ENCODE measurements around the gene ITPR1. TPM values are rescaled to one million over a fixed set of nuclear protein-coding genes. Genes with fewer than 3 reads are reported as not detected.

The ITPR1 gene
- polyA plus RNA-seq, 1 of the 3 experiments (the other 2 are of a cell fraction), result 5.9 TPM

- TF ChIP-seq TCF12 (IDR thresholded peaks at IDR 0.05), result no peak; the same call in 1 of the 2 replicates
- TF ChIP-seq REST (IDR thresholded peaks at IDR 0.05; ENCODE audit: low read depth, low read length), result peak; percentile 81
- no peak for TF ChIP-seq TEAD4 (IDR thresholded peaks at IDR 0.05; ENCODE audit: borderline replicate concordance, insufficient read depth)
- no peak for TF ChIP-seq CTCF (IDR thresholded peaks at IDR 0.05)
- no peak for TF ChIP-seq ELF1 (IDR thresholded peaks at IDR 0.05)
- TF ChIP-seq GABPA (IDR thresholded peaks at IDR 0.05; ENCODE audit: low read depth), result peak; percentile 15; the same call in 1 of the 2 replicates
- no peak for TF ChIP-seq GATA2 (CRISPR knock-in tag; IDR thresholded peaks at IDR 0.05)
Measured at GRCh38 chr3:4493014-4493940, at the start of gene ITPR1 (continued).

GRCh38 chr3:4447295-4447999, 45.7 kb upstream of the ITPR1 start:
- WGBS (ENCODE audit: low lambda C conversion rate), result 88% methylated on average over 3 of the region's 3 CpGs
- ChIA-PET POLR2A (interaction anchor here (0.5 kb wide), 1 partner anchor 96 kb away, joined by 3 read pairs; no protein-coding TSS in a partner anchor), CTCF (interaction anchor here (1.0 kb wide), 2 partner anchors 27 to 97 kb away, joined by 3 to 6 read pairs; no protein-coding TSS in a partner anchor)
- Histone ChIP-seq H3K4me2 (no peak overlapping the region), H2AFZ (ENCODE audit: low read depth) (no peak overlapping the region), H3K4me3 (ENCODE audit: low read depth in 2 of 2, low read length in 1 of 2) (no peak overlapping the region), H3F3A (replicated peaks; ENCODE audit: insufficient read depth) (no peaks in the 10 kb centered on the region), H3K36me3 (replicated peaks in 1 of 2; ENCODE audit: control insufficient read depth in 1 of 2, insufficient read depth in 2 of 2, low read length in 1 of 2) (peaks cover 0 to 24% of the 10 kb centered on the region in 2 experiments), H3K9ac (no peak overlapping the region), H4K20me1 (ENCODE audit: insufficient read depth) (no peaks in the 10 kb centered on the region), H3K27me3 (ENCODE audit: insufficient read depth) (no peaks in the 10 kb centered on the region), H3K27ac (ENCODE audit: low read depth in 2 of 2, low read length in 1 of 2) (no peak overlapping the region), H3K9me3 (no peaks in the 10 kb centered on the region), H3K79me2 (ENCODE audit: insufficient read depth) (no peaks in the 10 kb centered on the region), H3K4me1 (ENCODE audit: control insufficient read depth in 1 of 2, insufficient read depth in 2 of 2, low read depth in 1 of 2, low read length in 1 of 2) (no peaks in the 10 kb centered on the region), H3K9me2 (no peaks in the 10 kb centered on the region)
- no peak for DNase-seq
- TF ChIP-seq RFX5 (IDR thresholded peaks at IDR 0.05; ENCODE audit: low read length), result no peak
- no peak for TF ChIP-seq IRF3 (IDR thresholded peaks at IDR 0.05; ENCODE audit: low read depth, low read length)
- no peak for TF ChIP-seq EP300 (IDR thresholded peaks at IDR 0.05; ENCODE audit: borderline replicate concordance in 1 of 2, low read depth in 1 of 2, low read length in 1 of 2)
- no peak for TF ChIP-seq RCOR1 (IDR thresholded peaks at IDR 0.05; ENCODE audit: low read length)
- no peak for TF ChIP-seq CHD2 (IDR thresholded peaks at IDR 0.05; ENCODE audit: low read length, partially characterized antibody)
- no peak for TF ChIP-seq REST (IDR thresholded peaks at IDR 0.05; ENCODE audit: low read depth, low read length)
- no peak for TF ChIP-seq ZBTB33 (IDR thresholded peaks at IDR 0.05; ENCODE audit: borderline replicate concordance, low read depth)

Data from SK-N-SH (cell line).